Germinal center (tissue), 1 donor: ENCODE results near the gene ARHGAP6.
"Not testable (repeated sequence)": the region's sequence is repeated elsewhere in the genome, so short reads cannot be mapped to it uniquely, and the experiment has no call there.

Source experiments
- DNase-seq: peaks from one replicate; pipeline ENCODE4 v3.0.0; 2012; ENCODE audit warnings: mixed read lengths, low spot score

Gene ARHGAP6

DNA sequence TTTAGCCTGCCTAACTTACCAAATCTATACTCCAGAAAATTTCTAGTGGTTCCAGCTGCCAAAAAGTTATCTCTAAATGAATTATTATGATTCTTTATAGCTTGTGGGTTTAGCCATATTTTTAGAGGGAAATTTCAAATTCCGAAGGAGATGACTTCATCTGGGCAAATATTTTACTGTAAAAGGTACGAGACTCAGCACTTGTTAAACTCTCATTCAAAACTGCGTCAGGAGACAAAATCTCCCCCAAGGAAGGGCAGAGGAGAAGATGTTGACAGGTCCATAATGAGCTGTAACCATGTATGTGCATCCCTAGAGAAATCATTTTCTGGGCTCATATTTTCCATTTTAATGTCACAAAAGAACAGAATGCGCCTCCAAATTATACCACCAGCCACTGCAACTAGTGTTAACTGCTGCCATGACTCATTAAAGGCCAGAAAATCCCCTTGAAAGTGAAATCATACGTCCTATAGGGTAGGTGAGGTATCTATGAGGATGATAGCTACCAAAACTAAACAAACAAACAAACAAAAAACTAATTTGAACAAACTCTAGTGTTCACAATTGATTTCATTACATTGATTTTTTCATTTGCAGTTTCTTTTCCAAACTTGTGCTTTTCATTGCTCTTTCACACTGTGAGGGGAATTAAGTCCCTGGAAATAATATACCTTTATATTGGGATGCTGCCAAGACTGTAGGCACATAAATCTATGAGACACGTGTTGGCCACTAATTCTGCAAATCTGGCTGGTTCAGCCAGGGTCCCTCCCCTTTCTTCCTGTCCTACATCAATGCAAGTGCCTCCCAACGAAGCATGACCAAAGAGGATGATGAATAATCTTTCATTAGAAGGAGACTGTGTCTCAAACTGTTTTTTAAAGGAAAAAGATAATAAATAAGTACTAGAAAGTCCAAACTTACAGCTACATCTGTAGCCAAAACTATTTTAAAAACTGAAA, 85.8 kb downstream of the ARHGAP6 start:
- DNase-seq = no peak

DNA sequence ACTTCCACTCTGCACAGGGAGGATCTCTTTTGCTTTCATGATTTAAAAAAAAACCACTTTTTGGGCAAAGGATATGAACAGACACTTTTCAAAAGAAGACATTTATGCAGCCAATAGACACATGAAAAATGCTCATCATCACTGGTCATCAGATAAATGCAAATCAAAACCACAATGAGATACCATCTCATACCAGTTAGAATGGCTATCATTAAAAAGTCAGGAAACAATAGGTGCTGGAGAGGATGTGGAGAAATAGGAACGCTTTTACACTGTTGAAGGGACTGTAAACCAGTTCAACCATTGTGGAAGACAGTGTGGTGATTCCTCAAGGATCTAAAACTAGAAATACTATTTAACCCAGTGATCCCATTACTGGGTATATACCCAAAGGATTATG, 87.4 kb downstream of the ARHGAP6 start:
- DNase-seq = not testable (repeated sequence)

- no peak for DNase-seq
Measured at GRCh38 chrX:11577603-11578002, 88.1 kb downstream of the ARHGAP6 start.

DNA sequence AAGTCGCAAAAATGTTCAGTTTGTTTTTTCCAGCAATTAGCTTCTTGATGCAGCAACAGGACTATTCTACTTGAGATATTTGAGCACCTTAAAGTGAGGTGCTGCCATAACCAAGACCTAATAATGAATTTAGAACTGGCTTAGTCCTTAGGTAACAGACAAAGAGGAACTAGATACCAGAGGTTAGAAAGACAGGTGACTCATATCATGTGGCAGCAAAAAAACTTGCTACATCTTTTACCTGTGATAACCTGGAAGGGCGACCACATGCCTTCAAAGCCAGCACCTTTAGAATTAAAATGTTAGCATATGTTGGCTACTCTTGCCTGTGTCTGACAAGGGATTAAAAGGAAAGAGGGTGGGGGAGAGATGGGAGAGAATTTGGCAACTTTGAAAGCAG, 90.4 kb downstream of the ARHGAP6 start:
- DNase-seq = no peak

GRCh38 chrX:11567528-11568220, 98.0 kb downstream of the ARHGAP6 start:
- DNase-seq = no peak

GRCh38 chrX:11566789-11567188, 98.9 kb downstream of the ARHGAP6 start:
- no peak for DNase-seq

- no peak for DNase-seq
Measured at GRCh38 chrX:11566173-11566572, 99.5 kb downstream of the ARHGAP6 start.

- no peak for DNase-seq
Measured at GRCh38 chrX:11564546-11564945, 101.2 kb downstream of the ARHGAP6 start.

DNA sequence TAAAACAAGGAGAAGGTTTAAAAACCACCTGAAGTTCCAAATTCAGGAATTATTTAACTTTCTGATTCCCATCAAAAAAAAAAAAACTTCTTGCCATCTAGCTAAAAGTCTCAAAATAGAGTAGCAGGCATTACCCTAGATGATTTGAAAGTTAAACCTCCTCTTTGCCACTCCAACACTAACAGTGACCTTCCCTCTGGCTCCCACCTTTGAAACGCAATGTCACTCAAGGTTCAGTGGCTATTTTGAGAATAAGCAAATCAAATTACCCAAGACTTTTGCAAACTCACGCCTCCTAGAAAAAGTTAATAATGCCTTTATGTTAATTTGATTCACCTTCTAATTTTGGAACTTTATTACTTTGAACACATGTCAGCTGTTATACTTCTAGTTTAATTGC, 103.2 kb downstream of the ARHGAP6 start:
- DNase-seq = no peak

DNA sequence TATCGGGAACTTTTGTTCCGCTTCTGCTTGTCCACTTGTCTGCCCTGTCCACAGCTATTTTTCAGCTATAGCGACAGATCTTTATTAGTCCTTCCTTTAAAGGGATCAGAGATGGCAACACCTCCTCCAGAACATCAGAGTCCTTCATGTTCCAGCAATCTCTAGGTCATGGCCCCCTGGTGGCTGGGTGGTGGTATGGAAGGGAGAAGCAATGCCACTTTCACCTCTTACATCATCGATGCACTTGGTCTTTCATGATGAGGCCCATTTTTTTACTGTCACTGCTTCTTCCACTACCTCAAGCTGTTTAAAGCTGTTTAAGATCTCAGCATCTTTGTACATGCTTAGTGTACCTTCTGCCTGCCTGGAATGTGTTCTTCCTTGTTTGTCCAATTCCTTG, 106.7 kb downstream of the ARHGAP6 start:
- DNase-seq = peak; percentile 39

DNA sequence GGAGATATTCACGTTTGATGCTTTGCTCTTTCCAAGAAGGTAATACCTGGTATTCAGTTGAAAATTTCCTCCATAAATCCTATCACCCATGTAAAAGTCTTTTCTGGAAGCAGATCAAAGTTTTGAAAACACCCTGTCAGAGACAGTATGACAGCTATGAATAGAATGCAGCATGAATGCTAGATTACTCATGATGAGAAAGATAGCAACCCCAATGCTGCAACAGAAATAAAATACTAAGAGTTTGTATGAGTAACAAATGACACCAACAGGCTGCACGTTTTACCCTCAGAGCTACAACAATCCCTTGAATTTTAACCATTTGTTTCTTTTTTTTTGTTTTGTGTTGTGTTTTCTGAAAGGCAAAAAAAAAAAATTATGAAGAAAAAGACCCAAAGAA, 108.6 kb downstream of the ARHGAP6 start:
- no peak for DNase-seq

GRCh38 chrX:11555759-11556158, 110.0 kb downstream of the ARHGAP6 start:
- no peak for DNase-seq

GRCh38 chrX:11553594-11553993, 112.1 kb downstream of the ARHGAP6 start:
- no peak for DNase-seq

DNA sequence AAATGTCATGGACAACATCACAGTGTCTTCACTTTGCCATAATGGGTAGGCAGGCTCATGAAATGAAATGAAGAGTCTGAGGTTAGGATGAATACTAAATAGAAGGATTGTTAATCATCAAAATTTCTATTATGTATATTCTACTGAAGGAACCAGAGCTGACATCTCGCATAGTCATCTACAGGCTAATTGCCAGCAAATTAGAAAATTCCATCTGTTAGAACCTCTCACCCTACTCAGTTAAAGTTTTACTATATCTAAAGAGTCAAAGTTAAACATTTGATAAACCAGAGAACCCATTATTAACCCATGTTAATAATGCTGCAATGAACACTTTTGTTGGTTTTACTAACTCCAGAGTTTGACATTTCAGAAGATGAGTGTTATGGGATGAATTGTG, 114.6 kb downstream of the ARHGAP6 start:
- no peak for DNase-seq

GRCh38 chrX:11546917-11547316, 118.8 kb downstream of the ARHGAP6 start:
- no peak for DNase-seq

- no peak for DNase-seq
Measured at GRCh38 chrX:11543249-11543648, 122.5 kb downstream of the ARHGAP6 start.

DNA sequence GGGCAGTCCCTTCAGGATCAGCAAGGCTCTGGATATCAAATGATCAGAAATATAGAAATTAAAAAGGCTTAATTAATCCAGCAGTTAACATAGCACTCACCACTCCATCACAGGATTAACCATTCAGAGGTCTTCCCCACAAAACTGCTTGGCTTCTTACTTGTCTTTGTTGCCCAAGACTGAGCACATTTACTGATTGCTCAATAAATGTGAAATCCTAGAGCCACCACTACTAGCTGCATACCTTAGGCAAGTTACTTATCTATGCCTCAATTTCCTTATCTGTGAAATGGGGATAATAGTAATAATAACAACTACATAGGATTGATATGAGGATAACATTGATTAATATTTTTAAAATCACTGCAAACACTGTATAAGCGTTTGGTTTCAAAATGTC, 124.2 kb downstream of the ARHGAP6 start:
- no peak for DNase-seq

- no peak for DNase-seq
Measured at GRCh38 chrX:11540532-11541377, 125.0 kb downstream of the ARHGAP6 start.

DNA sequence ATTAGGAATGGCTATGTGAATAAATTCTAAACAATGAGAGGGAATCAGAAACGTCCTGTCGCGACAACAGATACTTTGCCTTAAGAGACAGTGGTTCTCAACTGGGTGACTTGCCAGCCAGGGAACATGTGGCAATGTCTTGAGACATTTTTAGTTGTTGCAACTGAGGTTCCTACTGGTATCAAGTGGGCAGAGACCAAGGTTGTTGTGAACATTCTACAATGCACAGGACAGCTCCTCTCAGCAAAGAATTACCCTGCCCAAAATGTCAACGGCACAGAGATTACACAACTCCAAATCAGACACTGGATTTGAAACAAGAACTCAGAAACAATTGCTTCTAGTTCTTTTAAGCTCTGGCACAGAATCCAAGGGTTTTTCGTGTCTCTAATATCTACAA, 128.6 kb downstream of the ARHGAP6 start:
- DNase-seq = no peak

DNA sequence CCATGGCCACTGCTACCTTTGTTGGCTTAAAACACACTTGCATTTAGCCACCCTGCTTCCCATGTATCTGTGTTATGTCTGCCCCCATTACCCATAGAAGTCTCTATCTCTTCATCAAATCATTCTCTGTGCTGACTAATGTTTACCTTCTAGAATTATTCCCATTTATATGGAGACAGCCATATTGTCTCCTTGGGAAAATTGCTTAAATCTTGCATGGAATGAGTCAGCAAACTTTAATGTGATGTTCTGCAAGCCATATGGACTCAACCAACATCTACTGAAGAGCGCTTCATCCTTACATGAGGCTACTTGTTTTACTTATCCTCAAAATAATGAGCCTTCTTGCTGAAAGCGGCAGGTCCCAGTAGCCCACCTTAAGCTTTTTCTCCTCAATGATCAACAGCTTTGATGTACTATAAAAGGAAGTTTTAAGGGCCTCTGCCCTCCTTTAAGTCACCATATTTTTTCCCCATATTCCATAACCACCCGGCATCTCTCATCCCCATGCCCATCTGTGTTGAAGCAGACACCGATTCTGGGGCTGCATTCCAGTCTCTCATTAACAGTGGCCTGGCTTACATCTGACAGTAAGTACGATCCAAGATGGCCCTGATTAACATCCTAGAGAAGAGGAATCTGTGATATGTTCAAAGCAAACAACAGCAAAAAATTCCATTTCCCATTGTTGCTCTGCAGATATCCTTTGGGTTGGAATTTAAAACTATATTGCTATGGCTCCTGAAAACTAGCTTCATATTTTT, 130.4 kb downstream of the ARHGAP6 start:
- no peak for DNase-seq

DNA sequence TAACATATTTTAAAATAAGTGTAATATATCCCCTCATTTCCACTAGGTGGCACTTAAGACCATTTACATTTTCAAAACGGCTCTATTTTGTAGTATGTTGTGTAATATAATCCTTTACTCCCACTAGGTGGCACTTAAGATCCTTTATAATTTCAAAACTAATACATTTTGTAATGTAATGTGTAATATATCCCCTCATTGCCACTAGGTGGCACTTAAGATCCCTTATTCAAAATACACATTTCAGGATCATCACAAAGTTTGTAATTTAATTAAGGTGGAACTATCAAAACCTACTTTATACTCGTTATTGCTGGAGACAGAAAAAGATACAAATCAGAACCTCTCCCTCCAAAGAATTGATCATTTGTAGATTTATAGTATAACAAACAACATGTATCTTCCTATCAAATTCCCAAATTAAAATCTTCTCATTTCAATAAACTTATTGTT, 132.5 kb downstream of the ARHGAP6 start:
- DNase-seq = peak; percentile 43
